DOHH2 (cell line): ENCODE data around the gene RAP1GDS1.

Experiments used
- H3F3A ChIP-seq: fragments of 200-600 bp; sonication (generic), shearing (Covaris generic); 2 replicates; pipeline ENCODE4 v1.6.0; 2016; ENCODE audit warnings: antibody characterized with exemption, mild to moderate bottlenecking; ENCODE audit not compliant: control insufficient read depth, insufficient read depth
- H3K27ac ChIP-seq: fragments of 200-600 bp; sonication (generic); 2 replicates; pipeline ENCODE4 v1.5.1; 2014; ENCODE audit warnings: low read depth, mild to moderate bottlenecking, low read length, moderate library complexity
- H3K27me3 ChIP-seq: fragments of 200-600 bp; sonication (generic); 2 replicates; pipeline ENCODE4 v1.6.1; 2014; ENCODE audit warnings: mild to moderate bottlenecking, low read length, mixed read lengths; ENCODE audit not compliant: control insufficient read depth
- H3K36me3 ChIP-seq: fragments of 200-600 bp; sonication (generic); 2 replicates; pipeline ENCODE4 v1.6.1; 2014; ENCODE audit warnings: mild to moderate bottlenecking, low read length, moderate library complexity, mixed read lengths; ENCODE audit not compliant: control insufficient read depth
- H3K4me1 ChIP-seq: fragments of 200-600 bp; sonication (generic); 2 replicates; pipeline ENCODE4 v1.6.1; 2014; ENCODE audit warnings: mild to moderate bottlenecking, low read length, mixed read lengths; ENCODE audit not compliant: control insufficient read depth
- H3K4me2 ChIP-seq: fragments of 200-600 bp; sonication (generic); 2 replicates; pipeline ENCODE4 v1.6.0; 2014; ENCODE audit warnings: mild to moderate bottlenecking, low read length, moderate library complexity
- H3K4me3 ChIP-seq: fragments of 200-600 bp; sonication (generic); 2 replicates; pipeline ENCODE4 v1.5.1; 2014; ENCODE audit warnings: mild to moderate bottlenecking, low read length, mixed read lengths
- H3K79me2 ChIP-seq: fragments of 200-600 bp; sonication (generic); 2 replicates; pipeline ENCODE4 v1.6.1; 2014; ENCODE audit warnings: mild to moderate bottlenecking, low read length, mixed read lengths; ENCODE audit not compliant: control insufficient read depth
- H3K9me2 ChIP-seq: fragments of 200-600 bp; sonication (generic); replicated peaks from 2 replicates; pipeline ENCODE4 v1.6.1; 2014; ENCODE audit warnings: mild to moderate bottlenecking, low read length, mixed read lengths; ENCODE audit not compliant: control insufficient read depth
- H3K9me3 ChIP-seq: fragments of 200-600 bp; sonication (generic); 2 replicates; pipeline ENCODE4 v1.6.1; 2014; ENCODE audit warnings: antibody characterized with exemption, low read length, mixed read lengths; ENCODE audit not compliant: control insufficient read depth, insufficient read depth
- H4K20me1 ChIP-seq: fragments of 200-600 bp; sonication (generic); 2 replicates; pipeline ENCODE4 v1.6.0; 2014; ENCODE audit warnings: low read depth, mild to moderate bottlenecking, antibody characterized with exemption, low read length, moderate library complexity; ENCODE audit not compliant: control insufficient read depth, insufficient read depth
- EZH2phosphoT487 ChIP-seq: fragments of 200-600 bp; sonication (generic); IDR thresholded peaks from 2 replicates; pipeline ENCODE4 v1.6.1; 2017; ENCODE audit warnings: borderline replicate concordance, mild to moderate bottlenecking, antibody characterized with exemption, low read length, moderate library complexity, mixed read lengths
- TF ChIP-seq, protein P1 (sequence below): fragments of 200-600 bp; sonication (generic); IDR thresholded peaks from one replicate; pipeline ENCODE4 v1.5.1; 2014; ENCODE audit warnings: antibody characterized with exemption, mild to moderate bottlenecking, low read depth, low read length; ENCODE audit not compliant: poor library complexity, severe bottlenecking

Gene RAP1GDS1

DNA sequence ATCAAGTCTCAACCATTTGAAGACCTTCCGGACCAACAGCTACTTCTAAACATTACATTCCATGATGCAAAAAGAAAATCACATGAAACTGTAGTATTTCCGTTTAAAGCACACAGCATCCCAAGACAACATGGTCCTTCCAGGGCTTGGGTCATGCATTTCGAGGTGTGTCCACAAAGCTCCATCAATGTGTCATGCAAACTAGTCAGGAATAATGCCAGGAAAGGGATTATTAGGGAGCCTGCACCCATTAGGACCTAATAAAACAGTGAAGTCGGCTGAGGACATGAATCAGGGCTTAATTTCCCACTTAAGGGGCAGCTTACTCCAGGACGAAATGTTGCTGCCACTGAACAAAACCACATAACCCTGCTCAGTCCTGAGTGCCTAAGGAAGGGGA, 219.4 kb downstream of the RAP1GDS1 start:
- Histone ChIP-seq H4K20me1 (no peaks in the 10 kb centered on the region), H3K4me2 (no peak overlapping the region), H3K27me3 (no peaks in the 10 kb centered on the region), H3K27ac (no peak overlapping the region), H3K36me3 (no peaks in the 10 kb centered on the region), H3F3A (no peaks in the 10 kb centered on the region), H3K4me1 (peaks cover 4% of the 10 kb centered on the region; the same call in 1 of the 2 replicates), H3K4me3 (no peak overlapping the region), H3K9me3 (no peaks in the 10 kb centered on the region), H3K9me2 (no peaks in the 10 kb centered on the region), H3K79me2 (no peaks in the 10 kb centered on the region)
- TF ChIP-seq EZH2phosphoT487, result no peak
- TF ChIP-seq, protein P1, sequence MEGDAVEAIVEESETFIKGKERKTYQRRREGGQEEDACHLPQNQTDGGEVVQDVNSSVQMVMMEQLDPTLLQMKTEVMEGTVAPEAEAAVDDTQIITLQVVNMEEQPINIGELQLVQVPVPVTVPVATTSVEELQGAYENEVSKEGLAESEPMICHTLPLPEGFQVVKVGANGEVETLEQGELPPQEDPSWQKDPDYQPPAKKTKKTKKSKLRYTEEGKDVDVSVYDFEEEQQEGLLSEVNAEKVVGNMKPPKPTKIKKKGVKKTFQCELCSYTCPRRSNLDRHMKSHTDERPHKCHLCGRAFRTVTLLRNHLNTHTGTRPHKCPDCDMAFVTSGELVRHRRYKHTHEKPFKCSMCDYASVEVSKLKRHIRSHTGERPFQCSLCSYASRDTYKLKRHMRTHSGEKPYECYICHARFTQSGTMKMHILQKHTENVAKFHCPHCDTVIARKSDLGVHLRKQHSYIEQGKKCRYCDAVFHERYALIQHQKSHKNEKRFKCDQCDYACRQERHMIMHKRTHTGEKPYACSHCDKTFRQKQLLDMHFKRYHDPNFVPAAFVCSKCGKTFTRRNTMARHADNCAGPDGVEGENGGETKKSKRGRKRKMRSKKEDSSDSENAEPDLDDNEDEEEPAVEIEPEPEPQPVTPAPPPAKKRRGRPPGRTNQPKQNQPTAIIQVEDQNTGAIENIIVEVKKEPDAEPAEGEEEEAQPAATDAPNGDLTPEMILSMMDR, result no peak

- H4K20me1 ChIP-seq, result no peaks in the 10 kb centered on the region
- no peak overlapping the region for H3K4me3 ChIP-seq
- no peak overlapping the region for H3K27ac ChIP-seq
- no peaks in the 10 kb centered on the region for H3K79me2 ChIP-seq
- no peaks in the 10 kb centered on the region for H3K9me3 ChIP-seq
- H3K27me3 ChIP-seq, result no peaks in the 10 kb centered on the region
- no peaks in the 10 kb centered on the region for H3F3A ChIP-seq
- H3K4me2 ChIP-seq, result no peak overlapping the region
- H3K9me2 ChIP-seq, result no peaks in the 10 kb centered on the region
- peaks cover 4% of the 10 kb centered on the region; the same call in 1 of the 2 replicates for H3K4me1 ChIP-seq
- no peaks in the 10 kb centered on the region for H3K36me3 ChIP-seq
- TF ChIP-seq, protein P1, result no peak
- no peak for TF ChIP-seq EZH2phosphoT487
Measured at GRCh38 chr4:98481167-98481566, 220.0 kb downstream of the RAP1GDS1 start.

DNA sequence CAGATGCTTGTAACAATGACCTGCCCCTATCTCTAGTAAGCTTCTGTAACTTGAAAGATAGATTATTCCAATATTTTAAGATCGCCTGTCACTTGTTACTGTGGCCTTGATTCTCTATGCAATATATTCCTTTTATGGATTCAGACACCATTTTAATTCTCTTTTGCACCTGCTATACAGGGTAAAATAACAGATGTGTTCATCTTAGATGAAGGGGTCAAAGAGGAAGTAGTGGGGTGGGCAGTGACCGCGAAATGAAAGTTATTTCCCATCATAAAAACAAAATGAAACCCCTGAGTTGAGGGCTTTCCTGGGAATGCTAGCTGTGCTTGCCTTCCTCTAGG, 221.3 kb downstream of the RAP1GDS1 start:
- no peaks in the 10 kb centered on the region for H4K20me1 ChIP-seq
- H3K36me3 ChIP-seq, result no peaks in the 10 kb centered on the region
- no peaks in the 10 kb centered on the region for H3K9me2 ChIP-seq
- no peak overlapping the region for H3K27ac ChIP-seq
- H3K9me3 ChIP-seq, result no peaks in the 10 kb centered on the region
- no peak for TF ChIP-seq EZH2phosphoT487
- TF ChIP-seq, protein P1, result no peak
- H3K4me3 ChIP-seq, result no peak overlapping the region
- peaks cover 4% of the 10 kb centered on the region; the same call in 1 of the 2 replicates for H3K4me1 ChIP-seq
- H3F3A ChIP-seq, result no peaks in the 10 kb centered on the region
- H3K4me2 ChIP-seq, result no peak overlapping the region
- no peaks in the 10 kb centered on the region for H3K27me3 ChIP-seq
- no peaks in the 10 kb centered on the region for H3K79me2 ChIP-seq
